GM12878 (cell line): ENCODE data around the gene AKT1. TPM values are rescaled to one million over a fixed set of nuclear protein-coding genes. Genes with fewer than 3 reads are reported as not detected.

Experiments
- BHLHE40 ChIP-seq, 2 experiments: fragments of 450-650 bp in 1 of 2; IDR thresholded peaks; 2 replicates each; pipeline ENCODE4 v1.6.1; 2011 to 2017; ENCODE audit warnings: low read depth in 2 of 2, borderline replicate concordance in 1 of 2, improper control_type of control experiment in 1 of 2, low read length in 1 of 2, mild to moderate bottlenecking in 1 of 2
- CBFB ChIP-seq: IDR thresholded peaks from 2 replicates; pipeline ENCODE4 v1.6.1; 2016; ENCODE audit warnings: antibody characterized with exemption, low read depth
- HCFC1 ChIP-seq: fragments of 150-350 bp; IDR thresholded peaks from 2 replicates; pipeline ENCODE4 v1.6.1; 2014; ENCODE audit warnings: low read length
- KAT2A ChIP-seq: conservative IDR thresholded peaks from 2 replicates; pipeline ENCODE4 v1.6.1; 2011; ENCODE audit warnings: low read depth, low read length; ENCODE audit not compliant: control insufficient read depth
- KLF5 ChIP-seq: fragments of 450-650 bp; IDR thresholded peaks from 2 replicates; pipeline ENCODE4 v1.6.1; 2014; ENCODE audit warnings: mild to moderate bottlenecking; ENCODE audit not compliant: partially characterized antibody
- NBN ChIP-seq: fragments of 450-650 bp; IDR thresholded peaks from 2 replicates; pipeline ENCODE4 v1.6.1; 2016
- NFIC ChIP-seq: IDR thresholded peaks from 2 replicates; pipeline ENCODE4 v1.6.1; 2012; ENCODE audit warnings: low read depth, mild to moderate bottlenecking, inconsistent platforms, low read length, moderate library complexity
- RAD51 ChIP-seq: fragments of 450-650 bp; IDR thresholded peaks from 2 replicates; pipeline ENCODE4 v1.6.1; 2016; ENCODE audit warnings: moderate library complexity, mild to moderate bottlenecking, inconsistent platforms
- SRF ChIP-seq, 2 experiments: IDR thresholded peaks; 2 replicates each; pipeline ENCODE4 v1.6.1; 2011; ENCODE audit warnings: low read depth in 2 of 2, low read length in 2 of 2, mild to moderate bottlenecking in 1 of 2, moderate library complexity in 1 of 2
- TCF7 ChIP-seq: IDR thresholded peaks from 2 replicates; pipeline ENCODE4 v1.6.1; 2014; ENCODE audit warnings: antibody characterized with exemption, borderline replicate concordance
- polyA plus RNA-seq, 11 experiments: library from polyadenylated mRNA; depleted of rRNA in 4 of 11; unstranded in 6 of 11; stranded (reverse) in 5 of 11; fragments of >200 nt; fragmentation: Nextera tagmentation in 4 of 11; fragmentation: Illumina TruSeq in 1 of 11; extraction: Ambion mirVana in 4 of 11; extraction: Trizol in 1 of 11; gene quantifications; 1 replicate in 1 of 11; 2 replicates in 10 of 11; pipeline versions ENCODE4 v1.2.1 to v1.2.3, GENCODE V29; 2011 to 2016; ENCODE audit warnings: inconsistent platforms in 2 of 11, missing spikeins in 2 of 11, low read depth in 1 of 11
- total RNA-seq, 4 experiments: library from RNA; depleted of rRNA in 3 of 4; stranded (reverse); fragments of >200 nt in 3 of 4; fragmentation: Illumina TruSeq in 1 of 4; extraction: Trizol in 1 of 4; gene quantifications; 2 replicates each; pipeline versions ENCODE4 v1.2.1 to v1.2.3, GENCODE V29; 2013 to 2021
- TF ChIP-seq, protein P1 (sequence below): IDR thresholded peaks from 2 replicates; pipeline ENCODE4 v1.6.1; 2011; ENCODE audit warnings: mild to moderate bottlenecking, low read depth, low read length, moderate library complexity; ENCODE audit not compliant: insufficient replicate concordance
- TF ChIP-seq, protein P2 (sequence below), 3 experiments: IDR thresholded peaks in 2 of 3; conservative IDR thresholded peaks in 1 of 3; 2 replicates each; pipeline ENCODE4 v1.5.1; 2011; ENCODE audit warnings: low read depth in 3 of 3, low read length in 3 of 3, mild to moderate bottlenecking in 3 of 3, control low read depth in 2 of 3, moderate library complexity in 2 of 3, inconsistent platforms in 1 of 3, mixed read lengths in 1 of 3; ENCODE audit not compliant: control insufficient read depth in 2 of 3, insufficient read depth in 1 of 3; ENCODE audit errors: extremely low read depth in 1 of 3

Gene AKT1
- total and polyA plus RNA-seq, 10 of the 15 experiments (the other 5 are each of a cell fraction or from before 2014, with no cell fraction given): 0.63 to 110 (median 58.9) TPM

DNA sequence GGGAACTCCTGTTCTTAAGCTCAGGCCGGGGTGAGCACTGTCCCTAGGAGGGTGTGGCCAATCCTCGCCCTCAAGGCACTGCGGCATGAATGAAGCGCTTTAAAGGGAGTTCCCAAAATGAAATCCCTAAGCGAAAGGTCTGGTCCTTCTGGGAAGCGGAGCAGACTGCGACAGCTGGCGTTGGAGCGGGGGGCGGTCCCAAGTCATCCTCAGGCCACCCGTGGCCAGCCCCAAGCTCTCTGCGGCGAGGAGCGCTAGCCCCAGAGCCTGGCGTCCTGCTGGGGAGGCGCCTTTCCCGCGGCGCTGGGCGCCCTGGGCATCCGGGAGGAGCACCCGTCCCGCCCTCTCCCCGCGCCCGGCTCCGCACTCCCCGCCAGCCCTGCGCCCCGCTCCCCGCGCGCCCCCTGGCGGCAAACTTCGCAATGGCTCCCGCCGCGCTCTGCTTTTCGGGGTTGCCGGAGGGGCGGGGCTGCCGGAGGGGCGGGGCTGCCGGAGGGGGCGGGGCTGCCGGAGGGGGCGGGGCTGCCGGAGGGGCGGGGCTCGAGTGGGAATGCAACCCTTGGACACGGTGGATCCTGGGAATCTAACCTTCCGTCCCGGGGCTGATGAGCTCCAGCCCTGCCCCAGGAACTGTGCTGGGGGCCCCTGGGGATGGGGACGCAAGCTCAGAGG is 30.8 kb upstream of the AKT1 start (continued):
- TF ChIP-seq, protein P1, sequence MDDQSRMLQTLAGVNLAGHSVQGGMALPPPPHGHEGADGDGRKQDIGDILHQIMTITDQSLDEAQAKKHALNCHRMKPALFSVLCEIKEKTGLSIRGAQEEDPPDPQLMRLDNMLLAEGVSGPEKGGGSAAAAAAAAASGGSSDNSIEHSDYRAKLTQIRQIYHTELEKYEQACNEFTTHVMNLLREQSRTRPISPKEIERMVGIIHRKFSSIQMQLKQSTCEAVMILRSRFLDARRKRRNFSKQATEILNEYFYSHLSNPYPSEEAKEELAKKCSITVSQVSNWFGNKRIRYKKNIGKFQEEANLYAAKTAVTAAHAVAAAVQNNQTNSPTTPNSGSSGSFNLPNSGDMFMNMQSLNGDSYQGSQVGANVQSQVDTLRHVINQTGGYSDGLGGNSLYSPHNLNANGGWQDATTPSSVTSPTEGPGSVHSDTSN: no peak
- TF ChIP-seq, protein P2, sequence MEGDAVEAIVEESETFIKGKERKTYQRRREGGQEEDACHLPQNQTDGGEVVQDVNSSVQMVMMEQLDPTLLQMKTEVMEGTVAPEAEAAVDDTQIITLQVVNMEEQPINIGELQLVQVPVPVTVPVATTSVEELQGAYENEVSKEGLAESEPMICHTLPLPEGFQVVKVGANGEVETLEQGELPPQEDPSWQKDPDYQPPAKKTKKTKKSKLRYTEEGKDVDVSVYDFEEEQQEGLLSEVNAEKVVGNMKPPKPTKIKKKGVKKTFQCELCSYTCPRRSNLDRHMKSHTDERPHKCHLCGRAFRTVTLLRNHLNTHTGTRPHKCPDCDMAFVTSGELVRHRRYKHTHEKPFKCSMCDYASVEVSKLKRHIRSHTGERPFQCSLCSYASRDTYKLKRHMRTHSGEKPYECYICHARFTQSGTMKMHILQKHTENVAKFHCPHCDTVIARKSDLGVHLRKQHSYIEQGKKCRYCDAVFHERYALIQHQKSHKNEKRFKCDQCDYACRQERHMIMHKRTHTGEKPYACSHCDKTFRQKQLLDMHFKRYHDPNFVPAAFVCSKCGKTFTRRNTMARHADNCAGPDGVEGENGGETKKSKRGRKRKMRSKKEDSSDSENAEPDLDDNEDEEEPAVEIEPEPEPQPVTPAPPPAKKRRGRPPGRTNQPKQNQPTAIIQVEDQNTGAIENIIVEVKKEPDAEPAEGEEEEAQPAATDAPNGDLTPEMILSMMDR (IDR thresholded peaks at IDR 0.05 in 2 of 3, conservative IDR thresholded peaks at IDR 0.05 in 1 of 3; ENCODE audit: control insufficient read depth in 2 of 3, extremely low read depth in 1 of 3, insufficient read depth in 1 of 3, low read depth in 3 of 3, low read length in 3 of 3): peak; percentile 43 to 73 (median 60); a peak in 5 of 6 replicates
- TF ChIP-seq BHLHE40 (IDR thresholded peaks at IDR 0.05; ENCODE audit: borderline replicate concordance in 1 of 2, low read depth in 2 of 2, low read length in 1 of 2): peak in 1 of 2 experiments; percentile 13; a peak in 1 of 4 replicates
- no peak for TF ChIP-seq NBN
- 0 out of 4 replicates have a peak, but pooled peaks of 1 of the 2 experiments have one; percentile 22 for TF ChIP-seq SRF (IDR thresholded peaks at IDR 0.05; ENCODE audit: low read depth in 2 of 2, low read length in 2 of 2)
- TF ChIP-seq TCF7: no peak
- no peak for TF ChIP-seq HCFC1
- TF ChIP-seq NFIC: no peak
- TF ChIP-seq CBFB: no peak
- TF ChIP-seq RAD51: no peak
- TF ChIP-seq KAT2A: no peak
- no peak for TF ChIP-seq KLF5
